ENCODE data around the gene GLT6D1. TPM values are rescaled to one million over a fixed set of nuclear protein-coding genes. Genes with fewer than 3 reads are reported as not detected.

Gene GLT6D1
- total and polyA plus RNA-seq, 4 donors = not detected

- Histone ChIP-seq H3K27me3 (ENCODE audit: control insufficient read depth in 1 of 2, insufficient read depth in 2 of 2, low read length in 1 of 2) (no peaks in the 10 kb centered on the region), H3K4me3 (ENCODE audit: low read length in 2 of 2) (no peak within 1 kb of the TSS), H3K36me3 (ENCODE audit: control insufficient read depth in 1 of 2, insufficient read depth in 2 of 2, low read length in 1 of 2) (no peaks in the 10 kb centered on the region), H3K9me3 (ENCODE audit: control insufficient read depth, low read length) (no peaks in the 10 kb centered on the region), H3K4me1 (ENCODE audit: control insufficient read depth in 1 of 2, insufficient read depth in 2 of 2, low read length in 2 of 2) (no peaks in the 10 kb centered on the region), H3K27ac (ENCODE audit: low read depth in 1 of 2, low read length in 2 of 2) (no peak within 1 kb of the TSS)
- WGBS, 2 donors = 29% methylated on average over 24 to 25 of the region's 25 CpGs
- ATAC-seq (ENCODE audit: low FRiP score) = no peak
- intact Hi-C loops (cut with DNase I) = no loop called here
- DNase-seq = no peak
Observed at GRCh38 chr9:135662758-135663450, 23.6 kb upstream of the GLT6D1 start, which contains the start of gene LCN9. LCN9 (plus strand) TSS chr9:135663309; CDS start chr9:135663322, 13 bp downstream.

GRCh38 chr9:135661816-135662560, 22.6 kb upstream of the GLT6D1 start:
- DNase-seq = no peak
- ATAC-seq (ENCODE audit: low FRiP score) = no peak
- Histone ChIP-seq H3K4me3 (ENCODE audit: low read length in 2 of 2) (no peak overlapping the region), H3K27me3 (ENCODE audit: control insufficient read depth in 1 of 2, insufficient read depth in 2 of 2, low read length in 1 of 2) (no peaks in the 10 kb centered on the region), H3K27ac (ENCODE audit: low read depth in 1 of 2, low read length in 2 of 2) (no peak overlapping the region), H3K4me1 (ENCODE audit: control insufficient read depth in 1 of 2, insufficient read depth in 2 of 2, low read length in 2 of 2) (no peaks in the 10 kb centered on the region), H3K36me3 (ENCODE audit: control insufficient read depth in 1 of 2, insufficient read depth in 2 of 2, low read length in 1 of 2) (no peaks in the 10 kb centered on the region), H3K9me3 (ENCODE audit: control insufficient read depth, low read length) (no peaks in the 10 kb centered on the region)
- WGBS, 2 donors = 74 to 75% methylated on average over 19 of the region's 19 CpGs
- intact Hi-C loops (cut with DNase I) = no loop called here

DNA sequence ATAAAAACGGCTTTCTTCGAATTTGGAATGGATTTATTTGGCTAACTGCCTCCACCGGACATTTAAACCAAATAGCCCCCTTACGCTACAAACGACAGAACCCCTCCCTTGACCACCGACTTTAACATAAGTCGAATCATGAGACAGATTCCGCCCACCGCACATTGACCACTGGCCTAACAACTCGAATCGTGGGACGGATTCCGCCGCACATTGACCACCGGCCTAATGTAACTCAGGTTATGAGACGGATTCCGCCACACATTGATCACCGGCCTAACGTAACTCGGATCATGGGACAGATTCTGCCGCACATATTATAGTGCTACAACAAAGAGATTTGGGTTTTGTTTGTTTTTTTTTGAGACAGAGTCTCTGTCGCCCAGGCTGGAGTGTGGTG, 21.1 kb upstream of the GLT6D1 start:
- H3K4me3 ChIP-seq (ENCODE audit: low read length in 2 of 2) = no peak overlapping the region
- no peaks in the 10 kb centered on the region for H3K36me3 ChIP-seq (ENCODE audit: control insufficient read depth in 1 of 2, insufficient read depth in 2 of 2, low read length in 1 of 2)
- intact Hi-C loops (cut with DNase I) = no loop called here
- WGBS, 2 donors = 94 to 95% methylated on average over 22 of the region's 22 CpGs
- ATAC-seq (ENCODE audit: low FRiP score) (no peak), DNase-seq (no peak)
- H3K9me3 ChIP-seq (ENCODE audit: control insufficient read depth, low read length) = no peaks in the 10 kb centered on the region
- H3K27ac ChIP-seq (ENCODE audit: low read depth in 1 of 2, low read length in 2 of 2) = no peak overlapping the region
- H3K27me3 ChIP-seq (ENCODE audit: control insufficient read depth in 1 of 2, insufficient read depth in 2 of 2, low read length in 1 of 2) = no peaks in the 10 kb centered on the region
- no peaks in the 10 kb centered on the region for H3K4me1 ChIP-seq (ENCODE audit: control insufficient read depth in 1 of 2, insufficient read depth in 2 of 2, low read length in 2 of 2)

DNA sequence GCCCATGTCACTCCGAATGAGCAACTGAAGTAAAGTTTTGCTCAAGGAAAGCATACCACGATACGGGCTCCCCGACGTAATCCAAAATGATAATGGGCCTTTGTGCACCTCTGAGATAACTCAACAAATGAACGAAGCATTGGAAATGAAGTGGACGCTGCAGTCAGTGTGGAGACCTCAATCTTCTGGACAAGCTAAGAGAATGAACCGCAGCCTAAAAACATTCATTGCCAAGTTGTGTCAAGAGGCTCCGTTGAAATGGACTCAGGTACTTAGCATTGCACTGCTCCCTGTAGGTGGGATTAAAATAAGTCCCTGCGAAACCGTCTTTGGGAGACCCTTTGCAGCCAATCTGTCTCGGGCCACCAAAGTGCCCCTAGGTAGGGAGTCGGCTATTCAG, 19.9 kb upstream of the GLT6D1 start:
- H3K4me3 ChIP-seq (ENCODE audit: low read length in 2 of 2) = no peak overlapping the region
- no peak for DNase-seq
- H3K27me3 ChIP-seq (ENCODE audit: control insufficient read depth in 1 of 2, insufficient read depth in 2 of 2, low read length in 1 of 2) = no peaks in the 10 kb centered on the region
- WGBS, 2 donors = 90 to 94% methylated on average over 13 of the region's 13 CpGs
- intact Hi-C loops (cut with DNase I) = no loop called here
- H3K4me1 ChIP-seq (ENCODE audit: control insufficient read depth in 1 of 2, insufficient read depth in 2 of 2, low read length in 2 of 2) = no peaks in the 10 kb centered on the region
- no peak overlapping the region for H3K27ac ChIP-seq (ENCODE audit: low read depth in 1 of 2, low read length in 2 of 2)
- no peaks in the 10 kb centered on the region for H3K36me3 ChIP-seq (ENCODE audit: control insufficient read depth in 1 of 2, insufficient read depth in 2 of 2, low read length in 1 of 2)
- no peaks in the 10 kb centered on the region for H3K9me3 ChIP-seq (ENCODE audit: control insufficient read depth, low read length)
- ATAC-seq (ENCODE audit: low FRiP score) = no peak

DNA sequence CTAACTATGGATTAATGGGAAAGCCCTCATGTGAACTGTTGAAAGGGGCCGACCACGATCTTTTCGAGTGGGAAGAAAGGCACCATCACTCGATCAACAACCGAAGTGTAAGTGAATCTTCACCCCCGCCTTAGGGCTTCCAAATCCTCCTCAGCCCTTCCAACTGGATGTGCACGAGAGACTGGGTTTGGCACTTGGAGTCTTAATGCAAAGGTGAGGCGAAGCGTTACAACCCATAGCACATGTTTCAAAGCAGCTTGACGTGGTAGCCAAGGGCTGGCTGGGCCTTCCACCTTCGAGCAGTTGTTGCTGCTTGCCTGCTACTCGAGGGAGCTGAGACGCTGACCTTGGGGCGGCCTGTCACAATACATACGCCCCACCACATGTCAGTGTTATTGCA, 18.1 kb upstream of the GLT6D1 start:
- no peaks in the 10 kb centered on the region for H3K27me3 ChIP-seq (ENCODE audit: control insufficient read depth in 1 of 2, insufficient read depth in 2 of 2, low read length in 1 of 2)
- no peaks in the 10 kb centered on the region for H3K9me3 ChIP-seq (ENCODE audit: control insufficient read depth, low read length)
- no peaks in the 10 kb centered on the region for H3K36me3 ChIP-seq (ENCODE audit: control insufficient read depth in 1 of 2, insufficient read depth in 2 of 2, low read length in 1 of 2)
- H3K4me3 ChIP-seq (ENCODE audit: low read length in 2 of 2) = no peak overlapping the region
- DNase-seq = no peak
- intact Hi-C loops (cut with DNase I) = no loop called here
- WGBS, 2 donors = 81 to 84% methylated on average over 15 of the region's 15 CpGs
- no peak for ATAC-seq (ENCODE audit: low FRiP score)
- no peak overlapping the region for H3K27ac ChIP-seq (ENCODE audit: low read depth in 1 of 2, low read length in 2 of 2)
- no peaks in the 10 kb centered on the region for H3K4me1 ChIP-seq (ENCODE audit: control insufficient read depth in 1 of 2, insufficient read depth in 2 of 2, low read length in 2 of 2)

- DNase-seq (no peak), ATAC-seq (ENCODE audit: low FRiP score) (no peak)
- Histone ChIP-seq H3K27ac (ENCODE audit: low read depth in 1 of 2, low read length in 2 of 2) (no peak overlapping the region), H3K27me3 (ENCODE audit: control insufficient read depth in 1 of 2, insufficient read depth in 2 of 2, low read length in 1 of 2) (no peaks in the 10 kb centered on the region), H3K9me3 (ENCODE audit: control insufficient read depth, low read length) (no peaks in the 10 kb centered on the region), H3K4me1 (ENCODE audit: control insufficient read depth in 1 of 2, insufficient read depth in 2 of 2, low read length in 2 of 2) (no peaks in the 10 kb centered on the region), H3K4me3 (ENCODE audit: low read length in 2 of 2) (no peak overlapping the region), H3K36me3 (ENCODE audit: control insufficient read depth in 1 of 2, insufficient read depth in 2 of 2, low read length in 1 of 2) (no peaks in the 10 kb centered on the region)
- 63 to 78% methylated on average over 8 of the region's 8 CpGs for WGBS, 2 donors
- intact Hi-C loops (cut with DNase I) = no loop called here
Observed at GRCh38 chr9:135655317-135655716, 16.0 kb upstream of the GLT6D1 start.

DNA sequence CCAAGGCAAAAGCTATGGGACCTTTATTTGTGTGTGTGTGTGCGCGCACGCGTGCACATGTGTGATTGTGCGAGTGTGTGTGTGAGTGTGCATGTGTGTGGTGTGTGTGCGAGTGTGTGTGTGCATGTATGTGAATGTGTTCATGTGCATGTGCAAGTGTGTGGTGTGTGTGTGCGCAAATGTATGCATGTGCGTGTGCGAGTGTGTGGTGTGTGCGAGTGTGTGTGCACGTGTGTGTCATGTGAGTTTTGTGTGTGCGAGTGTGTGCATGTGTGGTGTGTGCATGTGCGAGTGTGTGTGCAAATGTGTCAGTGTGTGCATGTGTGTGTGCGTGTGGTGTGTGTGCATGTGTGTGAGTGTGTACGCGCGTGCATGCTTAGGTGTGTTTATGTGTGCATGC, 11.1 kb upstream of the GLT6D1 start:
- DNase-seq (no peak), ATAC-seq (ENCODE audit: low FRiP score) (no peak)
- Histone ChIP-seq H3K9me3 (ENCODE audit: control insufficient read depth, low read length) (peaks cover 10% of the 10 kb centered on the region), H3K27ac (ENCODE audit: low read depth in 1 of 2, low read length in 2 of 2) (no peak overlapping the region), H3K27me3 (ENCODE audit: control insufficient read depth in 1 of 2, insufficient read depth in 2 of 2, low read length in 1 of 2) (no peaks in the 10 kb centered on the region), H3K4me1 (ENCODE audit: control insufficient read depth in 1 of 2, insufficient read depth in 2 of 2, low read length in 2 of 2) (no peaks in the 10 kb centered on the region), H3K36me3 (ENCODE audit: control insufficient read depth in 1 of 2, insufficient read depth in 2 of 2, low read length in 1 of 2) (no peaks in the 10 kb centered on the region), H3K4me3 (ENCODE audit: low read length in 2 of 2) (no peak overlapping the region)
- intact Hi-C loops (cut with DNase I) = no loop called here
- WGBS, 2 donors = 92 to 93% methylated on average over 17 of the region's 17 CpGs

DNA sequence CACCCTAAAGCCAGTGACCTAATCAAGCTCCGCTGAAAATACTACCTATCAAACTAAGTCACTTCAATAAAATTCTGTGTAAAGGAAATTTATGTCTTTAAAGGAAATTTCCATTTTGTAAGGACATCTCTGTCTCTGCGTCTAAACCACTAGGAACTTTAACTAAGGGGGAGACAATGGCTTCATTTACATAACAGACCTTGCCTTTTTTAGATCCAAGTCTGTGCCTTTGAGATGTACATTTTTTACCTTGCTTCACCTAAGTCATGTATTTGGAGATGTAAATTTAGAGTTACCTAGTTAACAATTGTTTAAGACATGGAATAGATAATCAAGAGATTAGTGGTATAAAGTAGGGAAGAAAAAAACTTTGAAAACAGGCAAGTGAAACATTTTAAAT, 10.2 kb upstream of the GLT6D1 start:
- H3K9me3 ChIP-seq (ENCODE audit: control insufficient read depth, low read length) = peaks cover 13% of the 10 kb centered on the region
- H3K4me3 ChIP-seq (ENCODE audit: low read length in 2 of 2) = no peak overlapping the region
- intact Hi-C loops (cut with DNase I) = no loop called here
- H3K27me3 ChIP-seq (ENCODE audit: control insufficient read depth in 1 of 2, insufficient read depth in 2 of 2, low read length in 1 of 2) = no peaks in the 10 kb centered on the region
- ATAC-seq (ENCODE audit: low FRiP score) = no peak
- 64 to 75% methylated on average over 2 of the region's 2 CpGs for WGBS, 2 donors
- no peak overlapping the region for H3K27ac ChIP-seq (ENCODE audit: low read depth in 1 of 2, low read length in 2 of 2)
- H3K36me3 ChIP-seq (ENCODE audit: control insufficient read depth in 1 of 2, insufficient read depth in 2 of 2, low read length in 1 of 2) = no peaks in the 10 kb centered on the region
- no peak for DNase-seq
- H3K4me1 ChIP-seq (ENCODE audit: control insufficient read depth in 1 of 2, insufficient read depth in 2 of 2, low read length in 2 of 2) = no peaks in the 10 kb centered on the region
